ENCODE results near the gene NLN.

- TF ChIP-seq CTCF (IDR thresholded peaks at IDR 0.05; ENCODE audit: borderline replicate concordance, extremely low read depth, low read length, poor library complexity, severe bottlenecking) (no peak), EZH2 (IDR thresholded peaks at IDR 0.05; ENCODE audit: borderline replicate concordance, low read depth, low read length, severe bottlenecking) (no peak)
Measured at GRCh38 chr5:65674749-65675148, 47.3 kb upstream of the NLN start.

All from DND-41 (cell line).